BE2C (cell line): Measurements from ENCODE around the gene COBL.

Source experiments
- DNase-seq: peaks from one replicate; pipeline ENCODE4 v3.0.0-alpha.2; 2020
- H3K27me3 ChIP-seq: fragments of 250-450 bp; sonication (Bioruptor Pico); 2 replicates; pipeline ENCODE4 v1.5.1; 2020; ENCODE audit warnings: mild to moderate bottlenecking
- H3K36me3 ChIP-seq: fragments of 250-450 bp; sonication (Bioruptor Pico); 2 replicates; pipeline ENCODE4 v1.5.1; 2020; ENCODE audit warnings: mild to moderate bottlenecking
- H3K4me1 ChIP-seq: fragments of 250-450 bp; sonication (Bioruptor Pico); 2 replicates; pipeline ENCODE4 v1.5.1; 2020
- H3K4me3 ChIP-seq: 2 replicates; pipeline ENCODE4 v1.5.1; 2011; ENCODE audit warnings: low read depth, low read length
- H3K9me3 ChIP-seq: fragments of 250-450 bp; sonication (Bioruptor Pico); 2 replicates; pipeline ENCODE4 v1.5.1; 2020
- CTCF ChIP-seq: IDR thresholded peaks from 2 replicates; pipeline ENCODE4 v1.5.1; 2012; ENCODE audit warnings: mild to moderate bottlenecking, low read depth, low read length

The COBL gene

GRCh38 chr7:51280156-51280555, 36.5 kb downstream of the COBL start:
- no peak overlapping the region for H3K4me3 ChIP-seq
- no peaks in the 10 kb centered on the region for H3K9me3 ChIP-seq
- TF ChIP-seq CTCF, result no peak
- H3K27me3 ChIP-seq, result peaks cover 3% of the 10 kb centered on the region; the same call in 1 of the 2 replicates
- DNase-seq, result no peak
- H3K4me1 ChIP-seq, result no peaks in the 10 kb centered on the region
- H3K36me3 ChIP-seq, result no peaks in the 10 kb centered on the region

DNA sequence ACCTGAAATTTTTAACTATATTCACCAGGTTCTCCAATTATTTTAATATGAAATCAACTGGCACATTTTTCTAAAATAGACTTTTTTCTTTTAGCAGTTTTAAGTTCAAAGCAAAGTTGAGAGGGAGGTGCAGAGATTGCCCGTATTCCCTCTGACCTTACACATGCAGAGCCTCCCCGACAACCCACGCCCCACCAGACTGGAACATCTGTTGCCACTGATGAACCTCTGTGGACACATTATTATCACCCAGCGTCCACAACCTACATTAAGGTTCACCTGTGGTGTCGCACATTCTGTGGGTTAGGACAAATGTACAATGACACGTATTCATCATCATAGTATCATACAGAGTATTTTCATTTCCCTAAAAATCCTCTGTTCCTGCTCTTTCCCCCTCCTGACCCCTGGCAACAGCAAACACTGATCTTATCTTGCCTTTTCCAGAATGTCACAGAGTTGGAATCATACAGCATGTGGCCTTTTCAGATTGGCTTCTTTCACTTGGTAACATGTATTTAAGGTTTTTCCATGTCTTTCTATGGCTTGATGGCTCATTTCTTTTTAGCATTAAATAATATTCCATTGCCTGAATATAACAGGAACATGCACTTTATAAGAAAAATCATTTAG, 37.1 kb downstream of the COBL start:
- Histone ChIP-seq H3K9me3 (no peaks in the 10 kb centered on the region), H3K4me3 (no peak overlapping the region), H3K36me3 (no peaks in the 10 kb centered on the region), H3K4me1 (no peaks in the 10 kb centered on the region), H3K27me3 (peaks cover 3% of the 10 kb centered on the region; the same call in 1 of the 2 replicates)
- no peak for DNase-seq
- no peak for TF ChIP-seq CTCF

GRCh38 chr7:51278797-51279196, 37.8 kb downstream of the COBL start:
- no peak for TF ChIP-seq CTCF
- H3K27me3 ChIP-seq, result peaks cover 3% of the 10 kb centered on the region; the same call in 1 of the 2 replicates
- no peaks in the 10 kb centered on the region for H3K4me1 ChIP-seq
- H3K9me3 ChIP-seq, result no peaks in the 10 kb centered on the region
- H3K36me3 ChIP-seq, result no peaks in the 10 kb centered on the region
- H3K4me3 ChIP-seq, result no peak overlapping the region
- DNase-seq, result no peak

DNA sequence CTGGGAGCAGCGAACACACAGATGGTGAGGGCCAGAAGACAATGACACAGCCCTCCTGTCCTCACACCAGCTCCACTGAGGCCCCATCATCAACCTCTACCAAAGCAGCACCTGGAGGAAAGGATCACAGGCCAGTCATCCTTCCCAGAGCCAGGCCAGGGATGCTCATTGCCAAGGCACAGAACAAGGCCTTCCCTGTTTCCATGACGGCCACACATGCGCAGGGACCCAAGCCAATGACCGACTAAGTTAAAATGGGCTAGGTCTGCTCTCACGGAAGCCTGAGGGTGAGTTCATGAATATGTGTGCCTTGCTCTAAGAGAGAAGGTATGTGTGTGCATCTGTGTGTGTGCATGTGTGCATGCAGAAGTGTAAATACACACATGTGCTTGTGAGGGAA, 39.6 kb downstream of the COBL start:
- TF ChIP-seq CTCF, result no peak
- Histone ChIP-seq H3K4me3 (no peak overlapping the region), H3K4me1 (no peaks in the 10 kb centered on the region), H3K36me3 (no peaks in the 10 kb centered on the region), H3K9me3 (no peaks in the 10 kb centered on the region), H3K27me3 (peaks cover 6% of the 10 kb centered on the region; the same call in 1 of the 2 replicates)
- DNase-seq, result no peak

DNA sequence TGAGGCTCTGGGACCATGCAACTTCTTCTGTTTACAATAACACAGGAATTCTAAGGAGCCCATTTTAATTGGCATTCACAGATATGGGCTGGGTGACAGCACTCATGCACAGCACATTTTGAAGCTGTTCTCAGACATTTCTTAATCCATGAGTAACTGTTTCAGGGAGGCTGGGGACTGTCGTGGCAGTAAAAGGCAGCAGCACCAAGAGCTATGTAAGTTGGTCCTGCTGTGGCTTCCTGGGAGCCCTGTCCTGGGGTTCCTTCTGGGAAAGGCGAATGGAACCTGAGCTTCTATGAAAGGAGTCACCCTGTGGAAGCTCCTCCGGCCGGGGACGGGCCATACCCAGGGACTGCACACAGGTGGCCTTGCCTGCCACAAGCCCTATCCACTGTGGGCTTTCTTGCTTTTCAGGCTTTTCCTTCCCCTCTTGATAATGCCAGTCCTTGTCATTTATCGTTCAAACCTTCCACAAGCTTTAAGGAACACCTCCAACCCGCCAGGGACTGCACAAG, 40.5 kb downstream of the COBL start:
- H3K9me3 ChIP-seq, result no peaks in the 10 kb centered on the region
- TF ChIP-seq CTCF, result no peak
- H3K27me3 ChIP-seq, result peaks cover 6% of the 10 kb centered on the region; the same call in 1 of the 2 replicates
- no peak for DNase-seq
- no peaks in the 10 kb centered on the region for H3K4me1 ChIP-seq
- H3K36me3 ChIP-seq, result no peaks in the 10 kb centered on the region
- no peak overlapping the region for H3K4me3 ChIP-seq

- no peak for DNase-seq
- no peak for TF ChIP-seq CTCF
- no peaks in the 10 kb centered on the region for H3K36me3 ChIP-seq
- no peaks in the 10 kb centered on the region for H3K4me1 ChIP-seq
- peaks cover 6% of the 10 kb centered on the region; the same call in 1 of the 2 replicates for H3K27me3 ChIP-seq
- no peaks in the 10 kb centered on the region for H3K9me3 ChIP-seq
- H3K4me3 ChIP-seq, result no peak overlapping the region
Observed at GRCh38 chr7:51275532-51275931, 41.1 kb downstream of the COBL start.
